SK-N-SH (cell line): ENCODE results near the gene GNAI1. TPM values are rescaled to one million over a fixed set of nuclear protein-coding genes. Genes with fewer than 3 reads are reported as not detected.

Experiments used
- CTCF ChIA-PET: fragments of 300-600, 350-600 bp; formaldehyde crosslinking; extraction: SDS; loops from one replicate; lab custom pipeline; 2021; lab: Yijun Ruan, JAX
- POLR2A ChIA-PET: fragments of 350-600 bp; sonication (Branson Sonifier 250); formaldehyde crosslinking; extraction: SDS; loops from one replicate; lab custom pipeline; 2020; ENCODE audit warnings: antibody characterized with exemption, inconsistent platforms; lab: Yijun Ruan, JAX
- DNase-seq: peaks from one replicate; pipeline ENCODE4 v3.0.0; 2012
- H2AFZ ChIP-seq: fragments of 200-600 bp; sonication (generic); 2 replicates; pipeline ENCODE4 v1.8.1; 2016; ENCODE audit warnings: antibody characterized with exemption, mild to moderate bottlenecking, low read depth
- H3F3A ChIP-seq: fragments of 200-600 bp; sonication (generic); replicated peaks from 2 replicates; pipeline ENCODE3; 2016; ENCODE audit warnings: antibody characterized with exemption, mild to moderate bottlenecking; ENCODE audit not compliant: insufficient read depth
- H3K27ac ChIP-seq, 2 experiments: fragments of 200-500 bp in 1 of 2; fragments of 200-600 bp in 1 of 2; sonication (Bioruptor generic) in 1 of 2; sonication (generic), shearing (Covaris generic) in 1 of 2; 2 replicates each; pipeline versions ENCODE4 v1.5.1 to v1.6.1; 2014 to 2016; ENCODE audit warnings: low read depth in 2 of 2, inconsistent platforms in 1 of 2, low read length in 1 of 2, mild to moderate bottlenecking in 1 of 2, mixed read lengths in 1 of 2
- H3K27me3 ChIP-seq: fragments of 200-600 bp; sonication (generic), shearing (Covaris generic); 2 replicates; pipeline ENCODE4 v1.6.1; 2016; ENCODE audit warnings: mixed run types; ENCODE audit not compliant: insufficient read depth
- H3K36me3 ChIP-seq, 2 experiments: fragments of 200-500 bp in 1 of 2; fragments of 200-600 bp in 1 of 2; sonication (Bioruptor generic) in 1 of 2; sonication (generic) in 1 of 2; replicated peaks in 1 of 2; 2 replicates each; pipeline versions ENCODE3 to v1.5.1; 2014 to 2016; ENCODE audit warnings: low read length in 1 of 2, mild to moderate bottlenecking in 1 of 2; ENCODE audit not compliant: insufficient read depth in 2 of 2, control insufficient read depth in 1 of 2
- H3K4me1 ChIP-seq, 2 experiments: fragments of 200-500 bp in 1 of 2; fragments of 200-600 bp in 1 of 2; sonication (Bioruptor generic) in 1 of 2; sonication (generic), shearing (Covaris generic) in 1 of 2; 2 replicates each; pipeline versions ENCODE4 v1.5.1 to v1.6.1; 2014 to 2016; ENCODE audit warnings: low read depth in 1 of 2, low read length in 1 of 2, mixed run types in 1 of 2; ENCODE audit not compliant: insufficient read depth in 2 of 2, control insufficient read depth in 1 of 2
- H3K4me2 ChIP-seq: fragments of 200-600 bp; sonication (generic), shearing (Covaris generic); 2 replicates; pipeline ENCODE4 v1.6.1; 2017; ENCODE audit warnings: mixed run types
- H3K4me3 ChIP-seq, 2 experiments: fragments of 200-500 bp in 1 of 2; fragments of 200-600 bp in 1 of 2; sonication (Bioruptor generic) in 1 of 2; sonication (generic), shearing (Covaris generic) in 1 of 2; 2 replicates each; pipeline versions ENCODE4 v1.5.1 to v1.8.1; 2014 to 2016; ENCODE audit warnings: low read depth in 2 of 2, inconsistent platforms in 1 of 2, low read length in 1 of 2, mild to moderate bottlenecking in 1 of 2, mixed read lengths in 1 of 2, moderate library complexity in 1 of 2
- H3K79me2 ChIP-seq: fragments of 200-600 bp; sonication (generic); 2 replicates; pipeline ENCODE4 v1.8.1; 2017; ENCODE audit warnings: mild to moderate bottlenecking; ENCODE audit not compliant: insufficient read depth
- H3K9ac ChIP-seq: fragments of 200-600 bp; sonication (generic); 2 replicates; pipeline ENCODE4 v1.6.1; 2017; ENCODE audit warnings: mixed run types
- H3K9me2 ChIP-seq: fragments of 200-600 bp; sonication (generic); 2 replicates; pipeline ENCODE4 v1.6.1; 2017; ENCODE audit warnings: mixed run types
- H3K9me3 ChIP-seq: fragments of 200-600 bp; sonication (generic); 2 replicates; pipeline ENCODE4 v1.6.1; 2017; ENCODE audit warnings: mixed run types, mild to moderate bottlenecking, moderate library complexity
- H4K20me1 ChIP-seq: fragments of 200-600 bp; sonication (generic); 2 replicates; pipeline ENCODE4 v1.6.1; 2017; ENCODE audit warnings: mild to moderate bottlenecking, mixed run types; ENCODE audit not compliant: insufficient read depth
- ELF1 ChIP-seq: IDR thresholded peaks from 2 replicates; pipeline ENCODE4 v1.4.0; 2012
- EZH2phosphoT487 ChIP-seq: fragments of 200-600 bp; sonication (generic); IDR thresholded peaks from 2 replicates; pipeline ENCODE4 v1.6.1; 2017; ENCODE audit warnings: low read depth, mixed run types, mild to moderate bottlenecking, antibody characterized with exemption, moderate library complexity, borderline replicate concordance
- GABPA ChIP-seq: IDR thresholded peaks from 2 replicates; pipeline ENCODE4 v1.4.0; 2012; ENCODE audit warnings: low read depth, mild to moderate bottlenecking
- MEF2A ChIP-seq: IDR thresholded peaks from 2 replicates; pipeline ENCODE4 v1.4.0; 2012; ENCODE audit warnings: low read depth, borderline replicate concordance
- MXI1 ChIP-seq: IDR thresholded peaks from 2 replicates; pipeline ENCODE4 v1.6.1; 2012; ENCODE audit warnings: mild to moderate bottlenecking, low read depth, low read length, improper control_type of control experiment
- NRF1 ChIP-seq: IDR thresholded peaks from 2 replicates; pipeline ENCODE4 v1.6.1; 2012; ENCODE audit warnings: low read depth, mild to moderate bottlenecking, low read length
- POLR2AphosphoS5 ChIP-seq: IDR thresholded peaks from 2 replicates; pipeline ENCODE4 v1.6.1; 2012; ENCODE audit warnings: low read depth, low read length
- WGBS: methylation state at CpG from one replicate; pipeline ENCODE4 v1.1.6; 2017; ENCODE audit warnings: low lambda C conversion rate; 5-methylcytosine and 5-hydroxymethylcytosine counted together
- polyA plus RNA-seq, 3 experiments: library from polyadenylated mRNA; depleted of rRNA; stranded (reverse); fragments of >200 nt; gene quantifications; 2 replicates each; pipeline ENCODE4 v1.2.3, GENCODE V29; 2012
- TF ChIP-seq, protein P1 (sequence below): IDR thresholded peaks from 2 replicates; pipeline ENCODE4 v1.6.1; 2012; ENCODE audit warnings: mild to moderate bottlenecking, low read depth, low read length, moderate library complexity
- TF ChIP-seq, protein P2 (sequence below): fragments of 150-350 bp; IDR thresholded peaks from 2 replicates; pipeline ENCODE4 v1.6.1; 2016; ENCODE audit warnings: mild to moderate bottlenecking, low read depth, low read length
- TF ChIP-seq, protein P3 (sequence below): IDR thresholded peaks from 2 replicates; pipeline ENCODE4; 2012

GNAI1 gene
- polyA plus RNA-seq, 1 of the 3 experiments (the other 2 are of a cell fraction), result 69.1 TPM

DNA sequence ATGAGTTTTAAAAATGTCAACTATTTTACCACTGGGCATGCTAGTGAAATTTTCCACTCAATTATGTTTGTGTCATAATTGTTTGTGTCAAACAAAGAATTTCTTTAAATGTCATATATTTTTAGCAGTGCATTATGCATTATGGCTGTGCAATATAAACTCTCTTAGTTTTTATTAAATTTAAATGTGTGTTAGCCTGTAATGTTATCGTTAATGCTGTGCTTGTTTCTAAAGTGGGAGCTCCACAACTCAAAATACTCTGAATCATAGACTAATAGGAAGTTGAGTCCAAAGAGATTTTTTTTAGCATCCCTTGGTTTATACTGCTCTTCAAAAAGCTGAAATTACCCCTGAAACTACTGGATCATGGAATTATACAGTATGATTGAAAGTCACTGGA lies 26.8 kb downstream of the GNAI1 start:
- 93% methylated on average over 1 of the region's 1 CpG for WGBS
- CTCF ChIA-PET, result interaction anchor here (0.8 to 1.6 kb wide), 2 partner anchors 9 to 27 kb away, joined by 3 read pairs; partner anchors contain the start of gene GNAI1
- POLR2A ChIA-PET, result no interaction called here

DNA sequence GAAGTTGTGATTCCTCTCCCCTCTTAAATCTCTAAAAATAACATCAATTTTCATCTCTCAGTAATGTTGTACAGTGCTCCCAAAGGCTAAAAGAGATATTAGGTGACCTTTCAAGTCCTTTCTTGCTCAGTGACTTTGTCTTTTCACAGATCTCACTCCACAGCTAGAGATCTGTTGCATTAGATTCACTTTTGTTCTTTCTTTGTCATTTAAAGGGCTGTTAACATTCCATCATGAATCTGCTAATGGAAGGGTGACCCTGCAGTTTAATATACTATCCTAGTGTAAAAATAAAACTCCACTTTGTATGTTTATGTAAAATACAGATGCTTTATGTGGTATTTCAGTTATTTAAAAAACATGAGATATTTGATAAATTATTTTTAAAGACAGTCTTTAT lies 30.5 kb downstream of the GNAI1 start:
- Histone ChIP-seq H3K9ac (no peak overlapping the region), H3K4me1 (peaks cover 0 to 2% of the 10 kb centered on the region in 2 experiments; a peak in 1 of 4 replicates)
- TF ChIP-seq MEF2A, result no peak
- no peak for TF ChIP-seq NRF1
- no peak for TF ChIP-seq GABPA
- TF ChIP-seq, protein P1, sequence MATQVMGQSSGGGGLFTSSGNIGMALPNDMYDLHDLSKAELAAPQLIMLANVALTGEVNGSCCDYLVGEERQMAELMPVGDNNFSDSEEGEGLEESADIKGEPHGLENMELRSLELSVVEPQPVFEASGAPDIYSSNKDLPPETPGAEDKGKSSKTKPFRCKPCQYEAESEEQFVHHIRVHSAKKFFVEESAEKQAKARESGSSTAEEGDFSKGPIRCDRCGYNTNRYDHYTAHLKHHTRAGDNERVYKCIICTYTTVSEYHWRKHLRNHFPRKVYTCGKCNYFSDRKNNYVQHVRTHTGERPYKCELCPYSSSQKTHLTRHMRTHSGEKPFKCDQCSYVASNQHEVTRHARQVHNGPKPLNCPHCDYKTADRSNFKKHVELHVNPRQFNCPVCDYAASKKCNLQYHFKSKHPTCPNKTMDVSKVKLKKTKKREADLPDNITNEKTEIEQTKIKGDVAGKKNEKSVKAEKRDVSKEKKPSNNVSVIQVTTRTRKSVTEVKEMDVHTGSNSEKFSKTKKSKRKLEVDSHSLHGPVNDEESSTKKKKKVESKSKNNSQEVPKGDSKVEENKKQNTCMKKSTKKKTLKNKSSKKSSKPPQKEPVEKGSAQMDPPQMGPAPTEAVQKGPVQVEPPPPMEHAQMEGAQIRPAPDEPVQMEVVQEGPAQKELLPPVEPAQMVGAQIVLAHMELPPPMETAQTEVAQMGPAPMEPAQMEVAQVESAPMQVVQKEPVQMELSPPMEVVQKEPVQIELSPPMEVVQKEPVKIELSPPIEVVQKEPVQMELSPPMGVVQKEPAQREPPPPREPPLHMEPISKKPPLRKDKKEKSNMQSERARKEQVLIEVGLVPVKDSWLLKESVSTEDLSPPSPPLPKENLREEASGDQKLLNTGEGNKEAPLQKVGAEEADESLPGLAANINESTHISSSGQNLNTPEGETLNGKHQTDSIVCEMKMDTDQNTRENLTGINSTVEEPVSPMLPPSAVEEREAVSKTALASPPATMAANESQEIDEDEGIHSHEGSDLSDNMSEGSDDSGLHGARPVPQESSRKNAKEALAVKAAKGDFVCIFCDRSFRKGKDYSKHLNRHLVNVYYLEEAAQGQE, result no peak
- TF ChIP-seq MXI1, result no peak
- TF ChIP-seq, protein P2, sequence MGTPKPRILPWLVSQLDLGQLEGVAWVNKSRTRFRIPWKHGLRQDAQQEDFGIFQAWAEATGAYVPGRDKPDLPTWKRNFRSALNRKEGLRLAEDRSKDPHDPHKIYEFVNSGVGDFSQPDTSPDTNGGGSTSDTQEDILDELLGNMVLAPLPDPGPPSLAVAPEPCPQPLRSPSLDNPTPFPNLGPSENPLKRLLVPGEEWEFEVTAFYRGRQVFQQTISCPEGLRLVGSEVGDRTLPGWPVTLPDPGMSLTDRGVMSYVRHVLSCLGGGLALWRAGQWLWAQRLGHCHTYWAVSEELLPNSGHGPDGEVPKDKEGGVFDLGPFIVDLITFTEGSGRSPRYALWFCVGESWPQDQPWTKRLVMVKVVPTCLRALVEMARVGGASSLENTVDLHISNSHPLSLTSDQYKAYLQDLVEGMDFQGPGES, result no peak
- TF ChIP-seq ELF1, result no peak
- TF ChIP-seq POLR2AphosphoS5, result no peak
- TF ChIP-seq EZH2phosphoT487, result no peak
- TF ChIP-seq, all 33 proteins: peak for 0
- ChIA-PET CTCF (interaction anchor here (1.0 to 1.1 kb wide), 2 partner anchors 9 to 37 kb away, joined by 3 to 7 read pairs; no protein-coding TSS in a partner anchor), POLR2A (no interaction called here)
- H3K27ac ChIP-seq, result no peak overlapping the region
- H3K9me3 ChIP-seq, result no peaks in the 10 kb centered on the region
- no peaks in the 10 kb centered on the region for H3K9me2 ChIP-seq
- H4K20me1 ChIP-seq, result peaks cover 88% of the 10 kb centered on the region
- H3K36me3 ChIP-seq, result peaks cover 0 to 18% of the 10 kb centered on the region in 2 experiments
- H3K27me3 ChIP-seq, result no peaks in the 10 kb centered on the region
- H3K4me3 ChIP-seq, result no peak overlapping the region
- peaks cover 98% of the 10 kb centered on the region for H3K79me2 ChIP-seq
- peaks cover 3% of the 10 kb centered on the region for H3F3A ChIP-seq
- H3K4me2 ChIP-seq, result no peak overlapping the region
- no peak overlapping the region for H2AFZ ChIP-seq
- no peak for DNase-seq

More for the DNA sequence above, 26.8 kb downstream of the GNAI1 start:
- H3F3A ChIP-seq, result no peaks in the 10 kb centered on the region
- DNase-seq, result no peak
- H3K9me2 ChIP-seq, result no peaks in the 10 kb centered on the region
- no peak overlapping the region for H3K9ac ChIP-seq
- no peak overlapping the region for H3K27ac ChIP-seq
- TF ChIP-seq, protein P3, sequence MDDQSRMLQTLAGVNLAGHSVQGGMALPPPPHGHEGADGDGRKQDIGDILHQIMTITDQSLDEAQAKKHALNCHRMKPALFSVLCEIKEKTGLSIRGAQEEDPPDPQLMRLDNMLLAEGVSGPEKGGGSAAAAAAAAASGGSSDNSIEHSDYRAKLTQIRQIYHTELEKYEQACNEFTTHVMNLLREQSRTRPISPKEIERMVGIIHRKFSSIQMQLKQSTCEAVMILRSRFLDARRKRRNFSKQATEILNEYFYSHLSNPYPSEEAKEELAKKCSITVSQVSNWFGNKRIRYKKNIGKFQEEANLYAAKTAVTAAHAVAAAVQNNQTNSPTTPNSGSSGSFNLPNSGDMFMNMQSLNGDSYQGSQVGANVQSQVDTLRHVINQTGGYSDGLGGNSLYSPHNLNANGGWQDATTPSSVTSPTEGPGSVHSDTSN, result no peak
- no peak overlapping the region for H3K4me3 ChIP-seq
- no peak overlapping the region for H3K4me2 ChIP-seq
- peaks cover 0 to 4% of the 10 kb centered on the region in 2 experiments for H3K36me3 ChIP-seq
- no peak overlapping the region for H2AFZ ChIP-seq
- H3K27me3 ChIP-seq, result no peaks in the 10 kb centered on the region
- peaks cover 100% of the 10 kb centered on the region for H3K79me2 ChIP-seq
- H4K20me1 ChIP-seq, result peaks cover 97% of the 10 kb centered on the region
- H3K4me1 ChIP-seq, result peaks cover 0 to 2% of the 10 kb centered on the region in 2 experiments; a peak in 1 of 4 replicates
- no peaks in the 10 kb centered on the region for H3K9me3 ChIP-seq
